Fibroblast of skin of right quadriceps (primary cell): ENCODE data around the gene SMOC1.

ENCODE experiments used
- DNase-seq: peaks from one replicate; pipeline ENCODE4 v3.0.0-alpha.2; 2013

The SMOC1 gene

GRCh38 chr14:69983317-69983716 lies 104.1 kb downstream of the SMOC1 start:
- DNase-seq, result no peak

DNA sequence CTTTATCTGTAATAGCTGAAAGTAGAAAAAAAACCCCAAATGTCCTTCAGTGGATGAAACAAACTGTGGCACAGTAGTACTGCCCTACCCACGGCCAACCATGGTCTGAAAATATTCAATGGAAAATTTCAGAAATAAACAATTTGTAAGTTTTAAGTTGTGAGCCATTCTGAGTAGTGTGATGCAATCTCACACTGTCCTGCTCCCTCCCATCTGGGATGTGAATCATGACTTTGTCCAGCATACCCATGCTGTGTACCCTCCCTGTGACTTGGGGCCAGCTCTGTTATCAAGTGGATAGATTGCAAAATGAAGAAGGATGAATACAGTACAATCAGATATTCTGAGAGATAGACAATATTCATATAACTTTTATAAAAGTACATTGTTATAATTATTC lies 106.2 kb downstream of the SMOC1 start:
- DNase-seq, result no peak

DNA sequence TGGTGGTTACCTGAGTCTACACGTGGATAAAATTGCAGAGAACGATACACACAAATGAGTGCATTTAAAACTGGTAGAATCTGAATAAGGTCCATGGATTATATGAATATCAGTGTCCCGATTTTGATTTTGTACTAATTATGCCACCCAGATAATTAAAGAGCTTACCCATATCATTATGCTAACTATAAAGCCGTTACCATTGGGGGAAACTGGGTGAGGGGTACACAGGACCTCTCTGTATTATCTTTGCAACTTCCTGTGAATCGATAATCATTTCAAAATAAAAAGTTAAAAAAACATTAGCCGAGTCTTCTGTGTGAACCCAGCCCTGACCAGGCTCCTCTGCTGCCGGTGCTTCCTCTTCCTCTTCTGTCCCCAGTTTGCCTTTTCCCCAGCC lies 107.1 kb downstream of the SMOC1 start:
- no peak for DNase-seq

GRCh38 chr14:69987406-69988121 lies 108.3 kb downstream of the SMOC1 start:
- DNase-seq, result no peak

GRCh38 chr14:69988979-69989378 lies 109.8 kb downstream of the SMOC1 start:
- DNase-seq, result no peak

DNA sequence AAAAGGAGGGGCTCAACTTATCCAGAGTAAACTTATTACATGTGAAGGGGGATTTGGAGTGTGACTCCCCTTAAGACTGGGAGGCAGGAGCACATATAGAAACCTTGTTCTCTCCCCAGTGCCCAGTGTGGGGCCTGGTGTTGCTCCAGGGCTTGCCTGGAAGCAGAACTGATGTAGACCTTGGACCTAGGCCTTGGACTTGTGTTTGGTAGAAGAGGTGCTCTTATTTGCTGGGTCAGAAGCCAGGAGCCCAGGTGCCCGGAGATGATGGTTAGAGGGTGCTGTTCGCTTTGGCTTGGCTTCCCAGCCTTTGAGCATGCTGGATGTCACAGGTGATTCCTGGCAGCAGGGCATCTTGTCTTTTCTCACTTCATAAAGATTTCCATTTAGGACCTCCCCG lies 110.4 kb downstream of the SMOC1 start:
- no peak for DNase-seq

DNA sequence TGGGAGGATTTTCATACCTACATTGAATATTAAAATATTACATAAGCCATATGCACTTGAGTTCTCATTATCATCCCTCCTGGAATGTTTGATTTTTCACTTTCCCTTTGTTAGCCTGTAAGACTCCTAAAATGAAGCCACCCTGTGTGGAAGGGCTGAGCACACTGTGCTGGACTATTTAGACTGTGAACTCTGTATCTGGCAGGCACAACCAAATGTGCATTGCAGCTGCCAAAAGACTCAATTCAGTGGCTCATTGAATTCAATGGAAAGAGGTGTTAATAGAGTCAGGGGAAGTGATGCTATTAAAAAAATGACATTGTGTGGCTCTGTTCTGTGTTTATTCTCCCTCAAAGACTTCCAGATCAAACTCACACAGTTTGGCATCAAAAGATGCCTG lies 111.1 kb downstream of the SMOC1 start:
- DNase-seq, result no peak

- no peak for DNase-seq
Measured at GRCh38 chr14:69991422-69991821, 112.2 kb downstream of the SMOC1 start.

GRCh38 chr14:69992564-69992963 lies 113.3 kb downstream of the SMOC1 start:
- DNase-seq, result no peak

- no peak for DNase-seq
Measured at GRCh38 chr14:69993326-69993725, 114.1 kb downstream of the SMOC1 start.

DNA sequence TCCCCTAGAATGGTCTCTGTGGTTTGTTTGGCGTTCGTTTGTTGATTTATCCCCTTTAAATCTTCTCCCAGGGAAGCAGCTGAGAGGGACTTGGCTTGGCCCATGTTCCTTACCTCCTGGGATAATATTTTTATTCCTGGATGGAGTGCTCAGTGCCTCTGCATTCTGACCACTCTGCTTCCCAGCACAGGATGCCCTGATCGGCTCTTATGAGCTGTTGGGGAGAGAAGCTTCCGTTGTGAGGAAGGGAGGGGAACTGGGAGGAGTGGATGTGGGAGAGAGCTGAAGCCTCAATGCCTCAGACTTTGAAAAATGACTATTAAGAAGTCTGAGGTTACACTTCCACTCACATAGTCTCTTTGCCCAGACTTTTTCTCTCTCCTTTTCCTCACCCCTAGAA lies 114.8 kb downstream of the SMOC1 start:
- DNase-seq, result no peak

DNA sequence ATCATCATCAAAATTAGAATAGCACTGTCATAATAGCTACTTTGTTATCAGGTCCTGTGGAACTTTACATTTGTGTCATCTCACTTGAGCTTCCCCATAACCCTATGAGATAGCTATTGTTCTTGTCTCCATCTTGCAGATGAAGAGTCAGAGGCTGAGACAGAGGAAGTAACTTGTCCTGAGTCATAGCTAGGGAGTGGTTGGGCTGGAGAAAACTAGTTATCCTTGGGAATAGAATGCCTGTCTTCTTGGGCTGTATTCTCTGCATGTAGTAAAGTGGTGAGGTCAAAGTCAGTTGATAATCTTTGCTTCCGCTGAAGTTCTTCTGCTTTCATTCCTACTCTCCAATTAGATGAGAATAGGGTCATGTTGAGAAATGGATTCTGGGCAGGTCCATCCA lies 117.0 kb downstream of the SMOC1 start:
- no peak for DNase-seq

- DNase-seq, result no peak
Measured at GRCh38 chr14:69997849-69998248, 118.6 kb downstream of the SMOC1 start.

- DNase-seq, result no peak
Measured at GRCh38 chr14:69999261-69999674, 120.1 kb downstream of the SMOC1 start.

DNA sequence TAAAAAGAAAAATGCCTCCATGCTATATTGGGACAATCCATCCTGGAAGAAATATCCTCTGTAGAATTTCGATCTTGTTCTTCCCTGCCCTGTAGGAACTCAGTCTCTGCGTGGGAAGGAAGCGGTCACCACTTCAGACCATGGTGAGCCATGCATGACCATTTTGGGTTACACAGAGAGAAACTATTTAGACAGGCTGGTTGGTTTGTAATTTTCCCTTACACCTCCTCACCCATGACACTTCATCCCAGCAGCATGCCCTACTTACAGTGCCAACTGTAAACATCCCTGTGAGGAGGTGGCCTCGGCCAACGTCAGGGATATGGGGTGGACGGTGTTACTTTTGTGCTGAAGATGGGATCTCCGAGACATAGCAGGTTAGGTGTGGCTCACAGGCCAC lies 121.4 kb downstream of the SMOC1 start:
- no peak for DNase-seq

DNA sequence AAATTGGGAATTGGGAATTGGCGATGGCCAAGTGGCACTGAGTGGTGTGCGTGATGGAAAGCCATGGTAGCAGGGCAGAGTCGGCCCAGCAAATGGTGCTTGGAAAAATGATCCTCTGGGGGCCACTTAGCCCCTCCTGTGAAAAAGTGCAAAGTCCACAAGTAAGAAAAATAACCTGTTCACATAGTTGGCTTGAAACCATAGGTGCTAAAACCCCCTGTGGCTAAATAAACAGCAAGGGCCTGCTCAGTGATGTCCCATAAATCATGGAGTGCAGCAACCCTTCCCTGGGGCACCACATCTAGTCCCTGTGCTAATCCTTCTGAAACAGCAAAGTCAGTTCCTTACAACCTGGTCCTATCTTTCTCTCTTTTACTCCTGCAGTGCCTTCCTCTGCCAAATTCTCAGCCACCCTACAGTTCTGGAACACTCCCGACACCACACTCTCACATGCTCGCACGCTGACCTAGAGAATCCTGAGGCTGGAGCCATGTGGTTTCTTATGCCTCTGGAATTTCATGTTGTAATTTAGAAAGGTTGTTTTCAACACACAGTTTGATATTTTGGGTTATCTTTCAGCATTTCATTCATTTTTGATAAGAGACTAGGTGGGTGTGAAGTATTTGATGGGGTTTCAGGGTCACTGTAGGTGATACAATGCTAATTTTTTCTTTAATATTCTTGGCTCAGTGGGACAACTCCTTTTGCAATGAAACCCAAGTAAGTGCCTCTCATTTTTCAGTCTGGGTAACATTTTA lies 123.6 kb downstream of the SMOC1 start:
- DNase-seq, result no peak

GRCh38 chr14:70004791-70005190 lies 125.6 kb downstream of the SMOC1 start:
- DNase-seq, result no peak

- DNase-seq, result no peak
Measured at GRCh38 chr14:70005281-70005805, 126.1 kb downstream of the SMOC1 start.

GRCh38 chr14:70006699-70007098 lies 127.5 kb downstream of the SMOC1 start:
- no peak for DNase-seq

DNA sequence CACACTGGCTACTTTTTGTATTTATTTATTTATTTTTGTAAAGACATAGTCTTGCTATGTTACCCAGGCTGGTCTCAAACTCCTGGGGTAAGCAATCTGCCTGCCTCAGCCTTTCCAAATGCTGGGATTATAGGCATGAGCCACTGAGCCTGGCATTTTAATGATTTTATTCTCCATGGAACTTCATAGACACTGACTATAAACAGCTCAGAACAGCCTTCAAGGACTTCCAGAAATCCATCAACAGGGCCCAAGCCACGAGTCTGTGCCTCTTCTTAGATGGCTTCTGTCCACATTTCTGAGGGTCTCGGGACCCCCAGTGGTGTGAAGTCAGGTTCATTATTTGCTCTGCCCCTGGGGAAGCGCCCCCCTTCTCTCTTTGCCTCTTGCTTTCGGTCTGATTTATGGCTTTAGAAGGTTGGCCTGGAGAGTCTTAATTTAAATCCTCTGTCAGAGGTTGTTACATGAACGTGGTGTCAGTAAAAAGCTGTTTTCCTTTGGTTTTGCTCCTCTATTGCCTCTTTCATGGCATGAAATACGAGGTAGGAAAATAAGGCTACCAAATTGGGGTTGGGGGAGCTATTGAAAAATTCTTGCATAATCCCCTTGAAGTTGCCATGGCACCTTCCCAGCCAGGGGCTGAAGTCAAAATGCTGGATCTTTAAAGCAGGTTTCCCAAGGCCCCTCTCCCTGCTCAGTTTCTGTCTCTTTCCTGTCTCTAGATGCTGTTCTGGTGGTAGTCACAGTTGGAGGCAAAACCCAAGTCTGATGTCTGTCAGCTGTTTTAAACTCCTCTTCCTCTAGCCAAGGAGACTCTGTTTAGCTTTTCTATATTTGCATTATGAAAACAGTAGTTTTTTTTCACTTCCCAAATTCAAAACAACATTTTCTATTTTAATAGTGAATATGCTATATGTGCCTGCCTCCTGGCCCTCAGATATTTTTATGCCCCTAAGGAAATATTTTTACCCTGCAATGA lies 129.4 kb downstream of the SMOC1 start:
- DNase-seq, result no peak

DNA sequence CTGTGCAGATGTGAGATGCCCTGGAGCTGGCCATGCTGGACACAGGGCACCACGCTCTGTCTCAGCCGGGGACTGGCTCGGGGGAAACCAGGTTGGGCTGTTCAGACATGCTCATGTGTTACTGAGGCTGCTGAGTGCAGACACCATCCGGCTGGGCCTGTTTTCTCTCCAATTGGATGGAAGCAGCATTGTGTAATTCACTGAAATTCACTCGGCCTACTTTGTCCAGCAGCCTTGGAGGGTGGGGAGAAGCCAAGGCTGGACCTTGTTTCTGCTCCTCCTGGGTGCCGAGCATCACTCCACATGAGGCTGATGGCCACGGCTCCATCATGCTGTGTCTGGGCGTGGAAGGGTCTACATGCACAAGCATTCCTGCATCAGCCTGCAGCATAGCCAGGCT lies 130.7 kb downstream of the SMOC1 start:
- no peak for DNase-seq

DNA sequence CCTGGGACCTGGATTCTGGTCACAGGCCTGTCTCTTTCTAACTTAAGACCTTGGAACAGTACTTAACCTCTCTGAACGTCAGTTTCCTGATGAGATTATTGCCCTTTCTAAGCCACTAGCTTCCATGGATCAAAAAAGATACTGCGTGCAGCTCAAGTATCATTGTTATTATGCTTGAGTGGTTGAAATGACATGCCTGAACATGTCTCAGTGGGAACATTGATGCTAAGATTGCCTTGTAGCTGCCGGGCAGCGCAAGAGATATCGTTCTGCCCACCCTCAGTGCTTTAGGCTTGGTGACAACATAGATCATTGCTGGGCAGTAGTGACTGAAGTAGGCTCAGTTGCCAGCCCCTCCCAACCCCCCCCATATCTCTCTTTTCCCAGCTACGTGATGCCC lies 131.9 kb downstream of the SMOC1 start:
- DNase-seq, result no peak

GRCh38 chr14:70011708-70012107 lies 132.5 kb downstream of the SMOC1 start:
- DNase-seq, result no peak
